DND-41 (cell line): ENCODE data around the gene SLC12A8.

Experiments
- ATAC-seq: fragments of 200-7000 bp; cut with Tn5 transposase; 3 replicates; pipeline ENCODE4 v1.9.1; 2021; ENCODE audit warnings: low read depth; ENCODE audit not compliant: insufficient read depth
- DNase-seq: peaks from one replicate; pipeline ENCODE4 v3.0.0-alpha.2; 2020
- H2AFZ ChIP-seq: 2 replicates; pipeline ENCODE4 v1.6.0; 2012; ENCODE audit warnings: low read depth, low read length
- H3K27ac ChIP-seq: 2 replicates; pipeline ENCODE4 v1.5.1; 2012; ENCODE audit warnings: low read length, inconsistent platforms
- H3K27me3 ChIP-seq: fragments of 200-600 bp; sonication (generic); 2 replicates; pipeline ENCODE4 v1.6.0; 2012; ENCODE audit warnings: low read length, mild to moderate bottlenecking, inconsistent platforms; ENCODE audit not compliant: insufficient read depth, poor library complexity
- H3K36me3 ChIP-seq: 2 replicates; pipeline ENCODE4 v1.5.1; 2012; ENCODE audit warnings: low read length, inconsistent platforms; ENCODE audit not compliant: insufficient read depth
- H3K4me1 ChIP-seq: 2 replicates; pipeline ENCODE4 v1.5.1; 2012; ENCODE audit warnings: mild to moderate bottlenecking, low read length; ENCODE audit not compliant: insufficient read depth
- H3K4me2 ChIP-seq: 2 replicates; pipeline ENCODE4 v1.6.0; 2012; ENCODE audit warnings: mild to moderate bottlenecking, moderate library complexity, low read length, inconsistent platforms; ENCODE audit not compliant: insufficient read depth
- H3K4me3 ChIP-seq, 2 experiments: fragments of 200-600 bp in 1 of 2; shearing (Covaris generic) in 1 of 2; 2 replicates each; pipeline ENCODE4 v1.5.1; 2012 to 2016; ENCODE audit warnings: inconsistent platforms in 2 of 2, low read length in 2 of 2, mild to moderate bottlenecking in 2 of 2, low read depth in 1 of 2, moderate library complexity in 1 of 2
- H3K79me2 ChIP-seq: 2 replicates; pipeline ENCODE4 v1.6.0; 2012; ENCODE audit warnings: low read length, inconsistent platforms; ENCODE audit not compliant: insufficient read depth
- H3K9ac ChIP-seq: 2 replicates; pipeline ENCODE4 v1.6.0; 2012; ENCODE audit warnings: low read depth, mild to moderate bottlenecking, inconsistent platforms, low read length, moderate library complexity
- H3K9me3 ChIP-seq: 2 replicates; pipeline ENCODE4 v1.5.1; 2012; ENCODE audit warnings: low read length, moderate library complexity, mild to moderate bottlenecking, inconsistent platforms; ENCODE audit not compliant: insufficient read depth, severe bottlenecking
- H4K20me1 ChIP-seq: 2 replicates; pipeline ENCODE4 v1.6.0; 2012; ENCODE audit warnings: low read length; ENCODE audit not compliant: insufficient read depth
- EZH2 ChIP-seq: IDR thresholded peaks from 3 replicates; pipeline ENCODE4 v1.6.1; 2012; ENCODE audit warnings: borderline replicate concordance, low read depth, mild to moderate bottlenecking, moderate library complexity, low read length, inconsistent platforms; ENCODE audit not compliant: severe bottlenecking
- TF ChIP-seq, protein P1 (sequence below): IDR thresholded peaks from 2 replicates; pipeline ENCODE4 v1.5.1; 2012; ENCODE audit warnings: borderline replicate concordance, low read length, moderate library complexity, mild to moderate bottlenecking; ENCODE audit not compliant: poor library complexity, severe bottlenecking; ENCODE audit errors: extremely low read depth

Gene SLC12A8

DNA sequence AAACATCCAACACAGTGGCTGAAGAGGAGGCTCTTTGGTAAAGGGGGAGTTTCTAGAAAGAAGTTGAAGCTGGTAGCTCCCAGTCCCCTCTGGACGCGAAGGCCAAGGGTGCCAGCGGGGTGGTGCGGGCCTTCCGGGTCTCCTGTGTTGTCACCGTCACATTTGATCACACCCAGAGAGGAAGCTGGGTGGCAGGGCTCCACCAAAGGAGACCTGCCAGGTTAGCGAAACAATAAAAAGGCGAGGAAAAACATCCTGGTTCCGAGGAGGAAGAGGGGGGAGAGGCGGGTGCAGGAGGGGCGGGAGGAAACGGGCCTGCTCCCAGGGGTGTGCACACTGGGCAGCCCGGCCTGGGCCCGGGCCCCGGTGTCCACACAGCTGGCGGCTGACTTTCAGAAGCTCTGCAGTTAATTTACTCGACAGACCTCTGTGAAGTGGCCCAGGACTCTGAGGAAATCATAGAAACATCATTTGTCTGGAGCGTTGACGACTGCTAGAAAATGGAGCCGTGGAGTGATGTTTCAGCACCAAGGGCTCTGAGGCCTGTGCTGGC, 168.9 kb downstream of the SLC12A8 start:
- Histone ChIP-seq H3K79me2 (no peaks in the 10 kb centered on the region), H3K9me3 (no peaks in the 10 kb centered on the region), H4K20me1 (peaks cover 13% of the 10 kb centered on the region; the same call in 1 of the 2 replicates), H3K9ac (no peak overlapping the region), H3K4me3 (no peak overlapping the region), H3K27me3 (no peaks in the 10 kb centered on the region), H3K4me2 (no peak overlapping the region), H3K27ac (no peak overlapping the region), H2AFZ (no peak overlapping the region), H3K4me1 (no peaks in the 10 kb centered on the region), H3K36me3 (no peaks in the 10 kb centered on the region)
- ATAC-seq, result no peak
- TF ChIP-seq, protein P1, sequence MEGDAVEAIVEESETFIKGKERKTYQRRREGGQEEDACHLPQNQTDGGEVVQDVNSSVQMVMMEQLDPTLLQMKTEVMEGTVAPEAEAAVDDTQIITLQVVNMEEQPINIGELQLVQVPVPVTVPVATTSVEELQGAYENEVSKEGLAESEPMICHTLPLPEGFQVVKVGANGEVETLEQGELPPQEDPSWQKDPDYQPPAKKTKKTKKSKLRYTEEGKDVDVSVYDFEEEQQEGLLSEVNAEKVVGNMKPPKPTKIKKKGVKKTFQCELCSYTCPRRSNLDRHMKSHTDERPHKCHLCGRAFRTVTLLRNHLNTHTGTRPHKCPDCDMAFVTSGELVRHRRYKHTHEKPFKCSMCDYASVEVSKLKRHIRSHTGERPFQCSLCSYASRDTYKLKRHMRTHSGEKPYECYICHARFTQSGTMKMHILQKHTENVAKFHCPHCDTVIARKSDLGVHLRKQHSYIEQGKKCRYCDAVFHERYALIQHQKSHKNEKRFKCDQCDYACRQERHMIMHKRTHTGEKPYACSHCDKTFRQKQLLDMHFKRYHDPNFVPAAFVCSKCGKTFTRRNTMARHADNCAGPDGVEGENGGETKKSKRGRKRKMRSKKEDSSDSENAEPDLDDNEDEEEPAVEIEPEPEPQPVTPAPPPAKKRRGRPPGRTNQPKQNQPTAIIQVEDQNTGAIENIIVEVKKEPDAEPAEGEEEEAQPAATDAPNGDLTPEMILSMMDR, result no peak
- TF ChIP-seq EZH2, result no peak
- no peak for DNase-seq

DNA sequence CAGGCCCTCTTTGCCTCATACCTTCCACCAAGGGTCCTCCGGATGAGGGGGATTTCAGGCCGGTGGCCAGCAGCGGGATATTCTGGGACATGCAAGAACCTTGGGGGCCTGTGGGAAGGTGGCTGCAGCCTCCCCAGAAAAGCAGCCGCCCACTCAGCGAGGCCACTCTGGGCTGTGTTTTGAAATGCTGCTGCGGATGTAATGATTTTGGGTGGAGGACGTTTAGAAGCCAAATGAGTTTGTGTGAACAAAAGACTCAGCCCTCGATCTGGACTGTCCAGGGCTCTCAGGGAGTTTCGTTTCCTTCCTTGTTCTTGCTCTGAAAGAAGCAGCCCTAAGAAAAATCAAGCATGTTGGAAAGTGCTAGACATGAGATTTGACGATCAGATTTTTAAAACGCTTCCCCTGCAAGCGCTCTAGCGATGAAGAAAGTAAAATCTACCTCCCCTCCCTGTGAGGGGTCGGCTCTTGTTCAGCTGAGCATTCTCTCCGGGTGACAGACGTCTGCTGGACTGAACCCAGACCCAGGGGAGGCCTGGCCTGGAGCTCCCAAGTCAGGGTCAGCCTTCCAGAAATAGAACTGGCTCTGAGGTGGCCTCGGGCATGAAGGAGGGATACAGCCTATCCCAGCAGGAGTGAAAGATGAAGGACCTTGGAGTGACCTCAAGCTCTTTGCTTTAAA, 169.7 kb downstream of the SLC12A8 start:
- Histone ChIP-seq H3K4me1 (no peaks in the 10 kb centered on the region), H3K27me3 (no peaks in the 10 kb centered on the region), H2AFZ (no peak overlapping the region), H4K20me1 (peaks cover 10% of the 10 kb centered on the region; the same call in 1 of the 2 replicates), H3K4me2 (no peak overlapping the region), H3K36me3 (no peaks in the 10 kb centered on the region), H3K79me2 (no peaks in the 10 kb centered on the region), H3K4me3 (no peak overlapping the region), H3K9ac (no peak overlapping the region), H3K27ac (no peak overlapping the region), H3K9me3 (no peaks in the 10 kb centered on the region)
- ATAC-seq (no peak), DNase-seq (no peak)
- TF ChIP-seq, protein P1, result no peak
- no peak for TF ChIP-seq EZH2

DNA sequence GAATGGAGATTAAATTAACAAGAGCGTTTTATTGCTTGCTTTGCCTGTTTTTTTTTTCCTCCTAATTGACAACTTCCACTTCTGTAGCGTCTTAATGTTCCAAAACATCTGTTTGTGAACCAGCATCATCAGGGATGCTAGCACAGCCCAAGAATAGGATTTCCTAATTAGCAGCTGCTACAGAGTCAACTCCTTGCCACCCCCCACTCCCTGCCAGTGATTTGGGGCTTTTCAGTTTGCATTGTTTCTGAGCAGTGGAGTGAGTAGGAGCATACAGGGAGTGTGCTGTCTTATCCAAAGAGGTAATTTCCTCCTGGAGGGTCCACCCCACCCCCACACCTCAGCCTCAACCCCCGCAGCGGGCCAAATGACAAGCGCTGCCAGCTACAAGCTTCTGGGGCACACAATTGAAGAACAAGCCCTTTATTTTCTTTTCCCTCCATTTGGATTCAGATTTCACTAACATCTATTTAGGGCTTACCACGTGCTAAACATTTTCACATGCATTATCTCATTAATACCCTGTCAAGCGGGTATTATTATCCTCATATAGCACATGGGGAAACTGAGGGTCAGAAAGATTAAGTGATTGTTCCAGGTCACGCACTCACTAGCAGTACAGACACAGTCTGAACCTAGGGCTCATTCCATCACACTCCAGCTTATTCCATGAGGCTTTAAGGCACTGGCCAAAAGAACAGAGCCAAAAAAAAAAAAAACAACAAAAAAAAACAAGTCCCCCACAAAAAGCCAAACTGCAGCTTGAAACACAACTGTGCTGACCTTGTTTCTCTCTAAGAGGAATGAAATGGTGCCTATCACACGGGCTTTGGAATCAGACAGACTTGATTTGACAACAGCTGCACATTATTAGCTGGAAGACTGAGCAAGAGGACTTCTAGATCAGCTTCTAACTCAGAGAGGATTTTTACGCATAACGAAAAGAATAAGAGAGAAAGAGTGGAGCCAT, 173.1 kb downstream of the SLC12A8 start:
- no peak overlapping the region for H3K27ac ChIP-seq
- no peak for ATAC-seq
- H3K36me3 ChIP-seq, result no peaks in the 10 kb centered on the region
- H3K79me2 ChIP-seq, result no peaks in the 10 kb centered on the region
- no peak for DNase-seq
- H3K4me2 ChIP-seq, result no peak overlapping the region
- H3K27me3 ChIP-seq, result no peaks in the 10 kb centered on the region
- TF ChIP-seq, protein P1, result no peak
- TF ChIP-seq EZH2, result no peak
- no peaks in the 10 kb centered on the region for H3K9me3 ChIP-seq
- no peaks in the 10 kb centered on the region for H3K4me1 ChIP-seq
- H2AFZ ChIP-seq, result no peak overlapping the region
- H3K4me3 ChIP-seq, result no peak overlapping the region
- H3K9ac ChIP-seq, result no peak overlapping the region
- no peaks in the 10 kb centered on the region; the same call in 1 of the 2 replicates for H4K20me1 ChIP-seq
